ENCODE measurements around the gene LY6G5C. TPM values are rescaled to one million over a fixed set of nuclear protein-coding genes. Genes with fewer than 3 reads are reported as not detected.
A peak's percentile ranks its signal among the peaks of the same experiment; 100 is the strongest.

Gene LY6G5C
- total and polyA plus RNA-seq, 9 of the 15 experiments (the other 6 are each of a cell fraction or from before 2014, with no cell fraction given), result 0.10 to 0.67 (median 0.46) TPM; not detected in 4

DNA sequence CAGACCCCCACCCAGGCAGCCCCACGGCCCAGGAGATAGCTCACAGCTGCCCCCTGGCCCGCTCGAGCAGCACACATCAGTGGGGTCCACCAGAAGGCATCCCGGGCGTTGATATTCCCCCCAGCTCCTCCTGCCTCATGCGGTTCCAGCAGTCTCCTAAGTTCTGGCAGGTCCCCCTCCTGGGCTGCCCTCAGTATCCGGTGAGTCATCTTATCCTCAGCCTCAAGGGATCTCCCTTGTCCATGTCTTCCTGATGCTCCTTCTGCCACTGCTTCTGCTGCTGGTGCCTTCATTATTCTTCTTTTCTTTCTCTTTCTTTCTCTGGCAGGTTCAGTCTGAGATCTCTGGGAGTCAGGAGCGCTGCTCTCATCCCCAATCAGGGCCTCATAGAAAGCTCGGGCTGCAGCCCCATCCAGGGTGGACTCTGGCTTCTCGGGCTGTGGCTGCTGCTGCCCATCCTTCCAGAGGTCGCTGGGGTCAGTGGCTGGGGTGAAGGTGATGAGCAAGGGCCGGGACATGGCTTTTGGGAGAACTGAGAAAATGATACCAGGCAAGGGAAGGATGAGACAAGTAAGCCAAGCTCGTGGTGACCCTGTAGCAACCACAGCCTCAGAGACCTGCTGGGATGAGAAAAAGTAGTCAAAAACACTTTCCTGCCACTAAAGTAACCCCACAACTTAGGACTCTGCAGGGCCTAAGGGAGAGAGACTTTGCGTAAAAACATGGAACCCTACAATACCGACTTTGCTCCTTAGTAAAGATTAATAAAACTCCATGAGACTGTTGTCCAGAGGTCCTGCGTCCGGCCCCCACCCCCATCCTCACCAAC is 16.7 kb downstream of the LY6G5C start (continued):
- no peak for TF ChIP-seq RAD51 (IDR thresholded peaks at IDR 0.05; ENCODE audit: borderline replicate concordance, low read depth)
- no peak for TF ChIP-seq HSF4 (CRISPR knock-in tag; IDR thresholded peaks at IDR 0.05; ENCODE audit: borderline replicate concordance)
- TF ChIP-seq LCOR (CRISPR knock-in tag; IDR thresholded peaks at IDR 0.05), result no peak; the same call in 1 of the 2 replicates
- TF ChIP-seq MTA3 (IDR thresholded peaks at IDR 0.05; ENCODE audit: borderline replicate concordance), result no peak
- TF ChIP-seq, protein P1, sequence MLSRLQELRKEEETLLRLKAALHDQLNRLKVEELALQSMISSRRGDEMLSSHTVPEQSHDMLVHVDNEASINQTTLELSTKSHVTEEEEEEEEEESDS (CRISPR knock-in tag; IDR thresholded peaks at IDR 0.05), result no peak
- TF ChIP-seq, protein P2, sequence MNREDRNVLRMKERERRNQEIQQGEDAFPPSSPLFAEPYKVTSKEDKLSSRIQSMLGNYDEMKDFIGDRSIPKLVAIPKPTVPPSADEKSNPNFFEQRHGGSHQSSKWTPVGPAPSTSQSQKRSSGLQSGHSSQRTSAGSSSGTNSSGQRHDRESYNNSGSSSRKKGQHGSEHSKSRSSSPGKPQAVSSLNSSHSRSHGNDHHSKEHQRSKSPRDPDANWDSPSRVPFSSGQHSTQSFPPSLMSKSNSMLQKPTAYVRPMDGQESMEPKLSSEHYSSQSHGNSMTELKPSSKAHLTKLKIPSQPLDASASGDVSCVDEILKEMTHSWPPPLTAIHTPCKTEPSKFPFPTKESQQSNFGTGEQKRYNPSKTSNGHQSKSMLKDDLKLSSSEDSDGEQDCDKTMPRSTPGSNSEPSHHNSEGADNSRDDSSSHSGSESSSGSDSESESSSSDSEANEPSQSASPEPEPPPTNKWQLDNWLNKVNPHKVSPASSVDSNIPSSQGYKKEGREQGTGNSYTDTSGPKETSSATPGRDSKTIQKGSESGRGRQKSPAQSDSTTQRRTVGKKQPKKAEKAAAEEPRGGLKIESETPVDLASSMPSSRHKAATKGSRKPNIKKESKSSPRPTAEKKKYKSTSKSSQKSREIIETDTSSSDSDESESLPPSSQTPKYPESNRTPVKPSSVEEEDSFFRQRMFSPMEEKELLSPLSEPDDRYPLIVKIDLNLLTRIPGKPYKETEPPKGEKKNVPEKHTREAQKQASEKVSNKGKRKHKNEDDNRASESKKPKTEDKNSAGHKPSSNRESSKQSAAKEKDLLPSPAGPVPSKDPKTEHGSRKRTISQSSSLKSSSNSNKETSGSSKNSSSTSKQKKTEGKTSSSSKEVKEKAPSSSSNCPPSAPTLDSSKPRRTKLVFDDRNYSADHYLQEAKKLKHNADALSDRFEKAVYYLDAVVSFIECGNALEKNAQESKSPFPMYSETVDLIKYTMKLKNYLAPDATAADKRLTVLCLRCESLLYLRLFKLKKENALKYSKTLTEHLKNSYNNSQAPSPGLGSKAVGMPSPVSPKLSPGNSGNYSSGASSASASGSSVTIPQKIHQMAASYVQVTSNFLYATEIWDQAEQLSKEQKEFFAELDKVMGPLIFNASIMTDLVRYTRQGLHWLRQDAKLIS (CRISPR knock-in tag; IDR thresholded peaks at IDR 0.05), result no peak
- TF ChIP-seq ZNF224 (CRISPR knock-in tag; IDR thresholded peaks at IDR 0.05), result 0 out of 2 replicates have a peak, but pooled peaks have one; percentile 35
- TF ChIP-seq, protein P3, sequence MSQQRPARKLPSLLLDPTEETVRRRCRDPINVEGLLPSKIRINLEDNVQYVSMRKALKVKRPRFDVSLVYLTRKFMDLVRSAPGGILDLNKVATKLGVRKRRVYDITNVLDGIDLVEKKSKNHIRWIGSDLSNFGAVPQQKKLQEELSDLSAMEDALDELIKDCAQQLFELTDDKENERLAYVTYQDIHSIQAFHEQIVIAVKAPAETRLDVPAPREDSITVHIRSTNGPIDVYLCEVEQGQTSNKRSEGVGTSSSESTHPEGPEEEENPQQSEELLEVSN (IDR thresholded peaks at IDR 0.05; ENCODE audit: borderline replicate concordance in 1 of 2, extremely low read depth in 1 of 2, insufficient read depth in 1 of 2, insufficient read length in 1 of 2, low read depth in 1 of 2, low read length in 1 of 2, poor library complexity in 1 of 2, severe bottlenecking in 1 of 2), result peak; percentile 32 to 79
- TF ChIP-seq BRF1 (IDR thresholded peaks at IDR 0.05; ENCODE audit: borderline replicate concordance, extremely low read depth, insufficient read length), result no peak
- no peak for TF ChIP-seq ZNF217 (CRISPR knock-in tag; IDR thresholded peaks at IDR 0.05)
- no peak for TF ChIP-seq RBBP5 (IDR thresholded peaks at IDR 0.05; ENCODE audit: borderline replicate concordance, insufficient read depth, low read length, poor library complexity, severe bottlenecking)
- TF ChIP-seq RAD21 (CRISPR knock-in tag; conservative IDR thresholded peaks at IDR 0.05 in 1 of 2, IDR thresholded peaks at IDR 0.05 in 1 of 2), result 0 out of 4 replicates have a peak, but pooled peaks of 1 of the 2 experiments have one; percentile 2
- TF ChIP-seq ELF2 (CRISPR knock-in tag; IDR thresholded peaks at IDR 0.05), result no peak; the same call in 1 of the 2 replicates
- TF ChIP-seq MXI1 (IDR thresholded peaks at IDR 0.05; ENCODE audit: low read depth, low read length), result no peak
- no peak for TF ChIP-seq CEBPB (tag; IDR thresholded peaks at IDR 0.05)
- TF ChIP-seq NR1H2 (CRISPR knock-in tag; IDR thresholded peaks at IDR 0.05), result no peak; the same call in 1 of the 2 replicates
- TF ChIP-seq FOS (IDR thresholded peaks at IDR 0.05; ENCODE audit: extremely low read depth, insufficient read length), result no peak
- TF ChIP-seq, protein P4, sequence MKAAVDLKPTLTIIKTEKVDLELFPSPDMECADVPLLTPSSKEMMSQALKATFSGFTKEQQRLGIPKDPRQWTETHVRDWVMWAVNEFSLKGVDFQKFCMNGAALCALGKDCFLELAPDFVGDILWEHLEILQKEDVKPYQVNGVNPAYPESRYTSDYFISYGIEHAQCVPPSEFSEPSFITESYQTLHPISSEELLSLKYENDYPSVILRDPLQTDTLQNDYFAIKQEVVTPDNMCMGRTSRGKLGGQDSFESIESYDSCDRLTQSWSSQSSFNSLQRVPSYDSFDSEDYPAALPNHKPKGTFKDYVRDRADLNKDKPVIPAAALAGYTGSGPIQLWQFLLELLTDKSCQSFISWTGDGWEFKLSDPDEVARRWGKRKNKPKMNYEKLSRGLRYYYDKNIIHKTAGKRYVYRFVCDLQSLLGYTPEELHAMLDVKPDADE (conservative IDR thresholded peaks at IDR 0.05; ENCODE audit: control insufficient read depth, low read depth, low read length), result 0 out of 2 replicates have a peak, but pooled peaks have one; percentile 40
